ENCODE results near the gene IGFL2. TPM values are rescaled to one million over a fixed set of nuclear protein-coding genes. Genes with fewer than 3 reads are reported as not detected.

The IGFL2 gene
- total RNA-seq, 1 donor from 2014 or later, result not detected

DNA sequence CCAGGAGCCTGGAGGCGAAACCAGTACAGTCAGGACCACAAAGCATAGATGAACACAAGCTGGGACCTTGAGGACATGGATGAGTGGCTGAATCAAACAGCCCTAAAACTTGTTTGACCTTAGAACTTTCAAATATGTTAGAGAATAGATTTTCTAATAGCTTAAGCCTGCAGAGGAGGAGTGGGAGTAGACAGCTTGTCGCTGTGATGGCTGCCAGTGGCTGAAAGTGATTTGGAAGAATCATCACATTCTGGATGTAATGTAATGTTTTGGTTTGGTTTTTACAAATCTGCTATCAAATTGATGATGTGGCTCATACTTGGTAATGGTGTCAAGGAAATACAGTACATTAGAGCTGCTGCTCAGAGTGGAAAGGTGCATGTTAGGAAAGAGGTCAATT is 35.5 kb upstream of the IGFL2 start:
- TF ChIP-seq, protein P1, sequence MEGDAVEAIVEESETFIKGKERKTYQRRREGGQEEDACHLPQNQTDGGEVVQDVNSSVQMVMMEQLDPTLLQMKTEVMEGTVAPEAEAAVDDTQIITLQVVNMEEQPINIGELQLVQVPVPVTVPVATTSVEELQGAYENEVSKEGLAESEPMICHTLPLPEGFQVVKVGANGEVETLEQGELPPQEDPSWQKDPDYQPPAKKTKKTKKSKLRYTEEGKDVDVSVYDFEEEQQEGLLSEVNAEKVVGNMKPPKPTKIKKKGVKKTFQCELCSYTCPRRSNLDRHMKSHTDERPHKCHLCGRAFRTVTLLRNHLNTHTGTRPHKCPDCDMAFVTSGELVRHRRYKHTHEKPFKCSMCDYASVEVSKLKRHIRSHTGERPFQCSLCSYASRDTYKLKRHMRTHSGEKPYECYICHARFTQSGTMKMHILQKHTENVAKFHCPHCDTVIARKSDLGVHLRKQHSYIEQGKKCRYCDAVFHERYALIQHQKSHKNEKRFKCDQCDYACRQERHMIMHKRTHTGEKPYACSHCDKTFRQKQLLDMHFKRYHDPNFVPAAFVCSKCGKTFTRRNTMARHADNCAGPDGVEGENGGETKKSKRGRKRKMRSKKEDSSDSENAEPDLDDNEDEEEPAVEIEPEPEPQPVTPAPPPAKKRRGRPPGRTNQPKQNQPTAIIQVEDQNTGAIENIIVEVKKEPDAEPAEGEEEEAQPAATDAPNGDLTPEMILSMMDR (conservative IDR thresholded peaks at IDR 0.05; ENCODE audit: low read depth, low read length), result no peak
- no peak for DNase-seq (ENCODE audit: low read depth)
- H3K4me3 ChIP-seq (ENCODE audit: low read depth, low read length), result no peak overlapping the region

DNA sequence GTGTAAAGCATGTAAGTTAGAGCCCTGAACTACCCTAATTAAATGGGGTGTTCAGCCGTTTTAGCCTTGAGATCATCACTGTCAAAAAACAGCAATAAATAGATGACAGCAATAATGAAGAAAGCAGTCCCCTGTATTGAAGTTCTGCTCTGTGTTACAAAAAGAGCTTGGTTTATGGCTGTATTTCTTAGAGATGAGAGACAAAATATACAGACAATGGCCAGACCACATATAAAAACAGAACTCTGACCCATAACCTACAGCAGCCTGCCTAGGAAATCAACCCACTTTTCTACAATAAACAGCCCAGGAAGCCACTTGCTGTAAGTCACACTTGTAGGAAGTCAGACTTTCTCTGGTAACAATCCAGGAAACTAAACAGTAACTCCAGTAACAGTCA is 34.3 kb upstream of the IGFL2 start:
- no peak for DNase-seq (ENCODE audit: low read depth)
- TF ChIP-seq, protein P1 (conservative IDR thresholded peaks at IDR 0.05; ENCODE audit: low read depth, low read length), result no peak
- no peak overlapping the region for H3K4me3 ChIP-seq (ENCODE audit: low read depth, low read length)

DNA sequence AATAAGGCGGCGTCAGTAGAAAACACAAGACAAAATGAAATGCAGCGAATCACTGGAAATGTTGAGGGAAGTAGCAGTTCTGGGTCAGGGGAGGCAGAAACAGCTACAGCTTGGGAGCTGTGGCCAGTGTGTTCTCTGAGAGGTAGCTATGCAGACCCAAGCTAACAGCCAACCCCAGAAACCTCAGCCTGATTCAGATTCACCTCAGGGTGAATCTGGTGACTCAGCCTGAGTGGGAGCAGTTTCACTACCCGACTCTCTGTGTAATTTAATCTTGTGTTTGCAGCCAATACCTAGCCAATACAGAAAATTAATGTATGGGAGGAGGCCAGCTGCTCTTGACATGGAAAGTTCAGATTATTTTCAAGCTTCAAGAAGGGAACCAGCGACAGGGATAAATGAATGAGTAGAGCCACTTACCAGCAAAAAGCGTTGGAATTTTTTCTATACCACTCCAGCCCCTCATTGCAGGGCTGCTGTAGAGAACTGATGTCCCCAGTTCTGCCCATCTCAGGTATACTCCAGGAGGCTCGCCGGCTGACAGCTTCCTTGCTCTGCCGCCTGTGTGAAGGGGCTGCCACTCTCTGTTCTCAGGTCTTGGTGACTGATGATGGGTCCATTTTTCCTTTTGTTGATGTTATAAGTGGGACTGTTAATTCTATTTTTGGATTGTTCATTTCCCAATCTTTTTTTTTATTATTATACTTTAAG is 32.5 kb upstream of the IGFL2 start:
- TF ChIP-seq, protein P1 (conservative IDR thresholded peaks at IDR 0.05; ENCODE audit: low read depth, low read length), result no peak
- H3K4me3 ChIP-seq (ENCODE audit: low read depth, low read length), result no peak overlapping the region
- peak; percentile 31 for DNase-seq (ENCODE audit: low read depth)

DNA sequence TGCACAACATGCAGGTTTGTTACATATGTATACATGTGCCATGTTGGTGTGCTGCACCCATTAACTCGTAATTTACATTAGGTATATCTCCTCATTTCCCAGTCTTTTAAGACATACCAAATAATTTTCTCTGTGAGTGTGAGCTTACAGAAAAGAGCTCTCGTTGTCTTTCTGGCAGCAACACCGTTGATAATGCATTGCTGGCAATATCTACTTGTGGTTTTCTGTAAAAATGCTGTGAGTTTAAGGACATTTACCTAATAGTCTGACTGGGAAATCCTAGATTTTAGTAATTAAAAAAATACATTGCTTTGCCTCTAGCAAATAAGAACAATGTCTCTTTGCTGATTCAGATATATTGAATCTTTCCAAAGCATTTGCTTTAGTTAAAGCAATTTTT is 31.9 kb upstream of the IGFL2 start:
- H3K4me3 ChIP-seq (ENCODE audit: low read depth, low read length), result no peak overlapping the region
- TF ChIP-seq, protein P1 (conservative IDR thresholded peaks at IDR 0.05; ENCODE audit: low read depth, low read length), result no peak
- no peak for DNase-seq (ENCODE audit: low read depth)

DNA sequence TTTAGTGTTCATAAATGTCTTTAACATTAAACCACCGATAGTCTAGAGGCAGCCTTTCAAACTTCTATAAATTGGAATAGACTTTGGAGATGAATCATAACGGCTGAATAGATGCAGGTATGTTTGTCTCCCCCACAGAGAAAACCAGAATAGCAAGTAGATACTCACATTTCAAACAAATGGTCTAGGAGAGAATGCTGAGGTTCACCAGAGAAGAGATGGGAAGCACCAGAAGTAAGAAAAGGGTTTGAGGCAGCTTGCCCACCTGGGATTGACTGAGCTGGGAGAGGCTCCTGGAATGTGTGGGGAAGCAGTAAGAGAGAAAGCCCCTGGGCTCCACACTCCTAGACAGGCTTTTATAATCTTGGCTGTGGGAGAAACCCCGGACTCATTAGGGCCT is 29.9 kb upstream of the IGFL2 start:
- TF ChIP-seq, protein P1 (conservative IDR thresholded peaks at IDR 0.05; ENCODE audit: low read depth, low read length), result no peak
- no peak for DNase-seq (ENCODE audit: low read depth)
- no peak overlapping the region for H3K4me3 ChIP-seq (ENCODE audit: low read depth, low read length)

DNA sequence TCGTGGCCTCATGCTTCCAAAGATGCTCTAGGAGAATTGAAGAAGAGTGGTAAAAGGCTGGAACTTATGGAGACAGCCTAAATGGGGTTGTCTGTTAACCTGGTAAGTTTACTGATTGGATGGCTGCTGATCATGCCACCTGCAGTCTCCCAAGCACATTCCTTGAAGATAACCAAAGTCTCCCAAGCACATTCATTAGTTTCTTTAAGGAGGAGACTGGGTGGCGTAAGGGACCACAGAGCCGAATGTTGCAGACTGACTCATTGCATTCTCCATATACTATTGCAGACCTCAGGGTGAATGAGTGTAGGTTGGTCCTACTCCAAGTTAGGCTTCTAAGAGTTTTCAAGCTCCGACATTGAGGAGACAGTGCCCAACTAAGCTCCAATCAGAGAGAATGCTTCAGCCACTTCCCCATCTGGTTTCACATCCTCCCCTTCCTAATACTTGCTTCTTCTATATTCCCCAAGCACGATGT is 23.4 kb upstream of the IGFL2 start, which contains the start of gene IGFL3:
Gene IGFL3, minus strand, starts transcription at position 51 of the 478 bp plus-strand sequence. Its CDS starts 39 bp downstream, at position 12.
- DNase-seq (ENCODE audit: low read depth), result no peak
- TF ChIP-seq, protein P1 (conservative IDR thresholded peaks at IDR 0.05; ENCODE audit: low read depth, low read length), result no peak
- H3K4me3 ChIP-seq (ENCODE audit: low read depth, low read length), result no peak within 1 kb of the TSS

DNA sequence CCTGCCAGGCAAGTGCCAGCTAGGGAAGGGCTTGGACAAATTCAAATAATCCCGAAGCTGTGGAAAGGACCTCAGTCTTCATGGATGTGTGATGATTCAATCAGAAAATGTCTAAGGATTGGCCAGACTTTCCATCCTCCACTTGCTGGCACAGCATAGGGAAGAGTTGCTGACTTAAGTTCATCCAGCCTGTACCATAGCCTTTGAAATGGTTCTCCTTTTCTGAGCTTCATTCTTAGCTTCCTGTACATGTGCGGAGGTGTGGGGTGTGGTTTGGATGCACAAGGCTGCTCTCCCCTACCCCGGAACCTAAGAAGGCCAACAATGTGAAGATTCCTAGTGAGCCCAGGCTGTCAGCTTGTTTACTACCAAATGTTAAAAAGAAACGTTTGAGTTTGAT is 22.6 kb upstream of the IGFL2 start:
- no peak overlapping the region for H3K4me3 ChIP-seq (ENCODE audit: low read depth, low read length)
- DNase-seq (ENCODE audit: low read depth), result no peak
- TF ChIP-seq, protein P1 (conservative IDR thresholded peaks at IDR 0.05; ENCODE audit: low read depth, low read length), result no peak
